ENCODE data around the gene EXD3.

DNA sequence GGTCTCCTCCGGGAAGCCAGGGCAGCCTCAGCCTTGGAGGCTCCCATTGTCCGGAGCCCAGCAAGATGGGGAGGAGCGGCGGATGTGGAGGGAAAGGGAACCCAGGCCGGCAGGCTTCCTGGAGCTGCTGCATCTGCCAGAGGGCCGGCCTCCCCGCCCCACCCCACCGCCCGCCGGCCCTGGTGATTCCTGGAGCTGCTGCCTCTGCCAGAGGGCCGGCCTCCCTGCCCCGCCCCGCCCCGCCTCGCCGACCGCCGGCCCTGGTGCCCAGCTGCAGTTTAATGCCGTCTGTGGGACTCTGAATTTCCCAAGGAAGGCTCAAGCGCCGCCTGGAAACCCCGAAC lies 31.6 kb downstream of the EXD3 start:
- TF ChIP-seq, protein P1, sequence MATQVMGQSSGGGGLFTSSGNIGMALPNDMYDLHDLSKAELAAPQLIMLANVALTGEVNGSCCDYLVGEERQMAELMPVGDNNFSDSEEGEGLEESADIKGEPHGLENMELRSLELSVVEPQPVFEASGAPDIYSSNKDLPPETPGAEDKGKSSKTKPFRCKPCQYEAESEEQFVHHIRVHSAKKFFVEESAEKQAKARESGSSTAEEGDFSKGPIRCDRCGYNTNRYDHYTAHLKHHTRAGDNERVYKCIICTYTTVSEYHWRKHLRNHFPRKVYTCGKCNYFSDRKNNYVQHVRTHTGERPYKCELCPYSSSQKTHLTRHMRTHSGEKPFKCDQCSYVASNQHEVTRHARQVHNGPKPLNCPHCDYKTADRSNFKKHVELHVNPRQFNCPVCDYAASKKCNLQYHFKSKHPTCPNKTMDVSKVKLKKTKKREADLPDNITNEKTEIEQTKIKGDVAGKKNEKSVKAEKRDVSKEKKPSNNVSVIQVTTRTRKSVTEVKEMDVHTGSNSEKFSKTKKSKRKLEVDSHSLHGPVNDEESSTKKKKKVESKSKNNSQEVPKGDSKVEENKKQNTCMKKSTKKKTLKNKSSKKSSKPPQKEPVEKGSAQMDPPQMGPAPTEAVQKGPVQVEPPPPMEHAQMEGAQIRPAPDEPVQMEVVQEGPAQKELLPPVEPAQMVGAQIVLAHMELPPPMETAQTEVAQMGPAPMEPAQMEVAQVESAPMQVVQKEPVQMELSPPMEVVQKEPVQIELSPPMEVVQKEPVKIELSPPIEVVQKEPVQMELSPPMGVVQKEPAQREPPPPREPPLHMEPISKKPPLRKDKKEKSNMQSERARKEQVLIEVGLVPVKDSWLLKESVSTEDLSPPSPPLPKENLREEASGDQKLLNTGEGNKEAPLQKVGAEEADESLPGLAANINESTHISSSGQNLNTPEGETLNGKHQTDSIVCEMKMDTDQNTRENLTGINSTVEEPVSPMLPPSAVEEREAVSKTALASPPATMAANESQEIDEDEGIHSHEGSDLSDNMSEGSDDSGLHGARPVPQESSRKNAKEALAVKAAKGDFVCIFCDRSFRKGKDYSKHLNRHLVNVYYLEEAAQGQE (IDR thresholded peaks at IDR 0.05; ENCODE audit: insufficient replicate concordance, low read depth) = no peak
- no peak for TF ChIP-seq POLR2AphosphoS5 (IDR thresholded peaks at IDR 0.05; ENCODE audit: low read depth)
- TF ChIP-seq, protein P2, sequence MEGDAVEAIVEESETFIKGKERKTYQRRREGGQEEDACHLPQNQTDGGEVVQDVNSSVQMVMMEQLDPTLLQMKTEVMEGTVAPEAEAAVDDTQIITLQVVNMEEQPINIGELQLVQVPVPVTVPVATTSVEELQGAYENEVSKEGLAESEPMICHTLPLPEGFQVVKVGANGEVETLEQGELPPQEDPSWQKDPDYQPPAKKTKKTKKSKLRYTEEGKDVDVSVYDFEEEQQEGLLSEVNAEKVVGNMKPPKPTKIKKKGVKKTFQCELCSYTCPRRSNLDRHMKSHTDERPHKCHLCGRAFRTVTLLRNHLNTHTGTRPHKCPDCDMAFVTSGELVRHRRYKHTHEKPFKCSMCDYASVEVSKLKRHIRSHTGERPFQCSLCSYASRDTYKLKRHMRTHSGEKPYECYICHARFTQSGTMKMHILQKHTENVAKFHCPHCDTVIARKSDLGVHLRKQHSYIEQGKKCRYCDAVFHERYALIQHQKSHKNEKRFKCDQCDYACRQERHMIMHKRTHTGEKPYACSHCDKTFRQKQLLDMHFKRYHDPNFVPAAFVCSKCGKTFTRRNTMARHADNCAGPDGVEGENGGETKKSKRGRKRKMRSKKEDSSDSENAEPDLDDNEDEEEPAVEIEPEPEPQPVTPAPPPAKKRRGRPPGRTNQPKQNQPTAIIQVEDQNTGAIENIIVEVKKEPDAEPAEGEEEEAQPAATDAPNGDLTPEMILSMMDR (IDR thresholded peaks at IDR 0.05; ENCODE audit: insufficient read depth, low read length) = no peak
- no peak for TF ChIP-seq SPI1 (IDR thresholded peaks at IDR 0.05; ENCODE audit: borderline replicate concordance, low read depth)
- no peak for TF ChIP-seq GABPA (IDR thresholded peaks at IDR 0.05; ENCODE audit: low read depth)

All from HL-60 (cell line).